ENCODE measurements around the gene ARSH. TPM values are rescaled to one million over a fixed set of nuclear protein-coding genes. Genes with fewer than 3 reads are reported as not detected.

ARSH gene
- total RNA-seq, 1 experiment from 2014 or later: not detected

- Histone ChIP-seq H3K27ac (ENCODE audit: low read length) (no peak overlapping the region), H4K20me1 (ENCODE audit: low read length) (no peaks in the 10 kb centered on the region), H3K9me2 (replicated peaks; ENCODE audit: low read length) (no peaks in the 10 kb centered on the region), H3K27me3 (ENCODE audit: low read length) (no peaks in the 10 kb centered on the region), H3F3A (ENCODE audit: low read length, unreplicated experiment) (no peaks in the 10 kb centered on the region), H3K36me3 (ENCODE audit: low read depth, low read length) (no peaks in the 10 kb centered on the region), H3K9me3 (ENCODE audit: low read length) (no peaks in the 10 kb centered on the region), H3K4me1 (ENCODE audit: insufficient read depth, low read length) (no peaks in the 10 kb centered on the region; the same call in 1 of the 2 replicates), H3K9ac (ENCODE audit: low read length) (no peak overlapping the region), H2AFZ (ENCODE audit: low read length) (no peak overlapping the region), H3K79me2 (ENCODE audit: low read length) (no peaks in the 10 kb centered on the region), H3K4me2 (ENCODE audit: low read length) (no peak overlapping the region), H3K4me3 (ENCODE audit: low read length) (no peak overlapping the region)
- ATAC-seq (no peak), DNase-seq (no peak)
- BruUV-seq (replicated peaks): no TSS peak
- TF ChIP-seq EZH2 (IDR thresholded peaks at IDR 0.05; ENCODE audit: low read length, unreplicated experiment) (no peak), CTCF (conservative IDR thresholded peaks at IDR 0.05; ENCODE audit: low read depth, low read length) (no peak), EZH2phosphoT487 (IDR thresholded peaks at IDR 0.05; ENCODE audit: borderline replicate concordance, low read length) (no peak)
- intact Hi-C loops (cut with micrococcal nuclease): no loop called here
- ChIA-PET POLR2A (ENCODE audit: unreplicated experiment) (no interaction called here), CTCF (no interaction called here)
Observed at GRCh38 chrX:2965965-2966364, 40.4 kb upstream of the ARSH start.

- TF ChIP-seq CTCF (conservative IDR thresholded peaks at IDR 0.05; ENCODE audit: low read depth, low read length) (no peak), EZH2 (IDR thresholded peaks at IDR 0.05; ENCODE audit: low read length, unreplicated experiment) (no peak)
- Histone ChIP-seq H3K4me2 (ENCODE audit: low read length) (peak overlapping the region; percentile 19; the same call in 1 of the 2 replicates), H4K20me1 (ENCODE audit: low read length) (no peaks in the 10 kb centered on the region), H3K27ac (ENCODE audit: low read length) (no peak overlapping the region), H3K9me3 (ENCODE audit: low read length) (no peaks in the 10 kb centered on the region), H3K4me1 (ENCODE audit: insufficient read depth, low read length) (no peaks in the 10 kb centered on the region; the same call in 1 of the 2 replicates), H2AFZ (ENCODE audit: low read length) (no peak overlapping the region), H3K9ac (ENCODE audit: low read length) (no peak overlapping the region), H3K79me2 (ENCODE audit: low read length) (no peaks in the 10 kb centered on the region), H3K4me3 (ENCODE audit: low read length) (no peak overlapping the region), H3K27me3 (ENCODE audit: low read length) (no peaks in the 10 kb centered on the region), H3K36me3 (ENCODE audit: low read depth, low read length) (no peaks in the 10 kb centered on the region), H3K9me2 (replicated peaks; ENCODE audit: low read length) (no peaks in the 10 kb centered on the region), H3F3A (ENCODE audit: low read length, unreplicated experiment) (no peaks in the 10 kb centered on the region)
- ChIA-PET CTCF (no interaction called here), POLR2A (ENCODE audit: unreplicated experiment) (no interaction called here)
- intact Hi-C loops (cut with micrococcal nuclease): no loop called here
- ATAC-seq (no peak), DNase-seq (no peak)
- no TSS peak for BruUV-seq (replicated peaks)
Observed at GRCh38 chrX:2967012-2967411, 39.3 kb upstream of the ARSH start.

- DNase-seq (no peak), ATAC-seq (no peak; the same call in 1 of the 2 replicates)
- CTCF ChIA-PET: no interaction called here
- no peaks in the 10 kb centered on the region for H4K20me1 ChIP-seq (ENCODE audit: low read length)
- POLR2A ChIA-PET (ENCODE audit: unreplicated experiment): no interaction called here
- no TSS peak for BruUV-seq (replicated peaks)
- no peak overlapping the region for H3K9ac ChIP-seq (ENCODE audit: low read length)
- H3K9me2 ChIP-seq (replicated peaks; ENCODE audit: low read length): no peaks in the 10 kb centered on the region
- peak overlapping the region; percentile 85 for H3K4me2 ChIP-seq (ENCODE audit: low read length)
- H3K9me3 ChIP-seq (ENCODE audit: low read length): no peaks in the 10 kb centered on the region
- TF ChIP-seq EZH2 (IDR thresholded peaks at IDR 0.05; ENCODE audit: low read length, unreplicated experiment): no peak
- no peak for TF ChIP-seq CTCF (conservative IDR thresholded peaks at IDR 0.05; ENCODE audit: low read depth, low read length)
- TF ChIP-seq EZH2phosphoT487 (IDR thresholded peaks at IDR 0.05; ENCODE audit: borderline replicate concordance, low read length): no peak
- no peaks in the 10 kb centered on the region; the same call in 1 of the 2 replicates for H3K4me1 ChIP-seq (ENCODE audit: insufficient read depth, low read length)
- H3K4me3 ChIP-seq (ENCODE audit: low read length): peak overlapping the region; percentile 63
- no peak overlapping the region for H3K27ac ChIP-seq (ENCODE audit: low read length)
- H3F3A ChIP-seq (ENCODE audit: low read length, unreplicated experiment): no peaks in the 10 kb centered on the region
- H2AFZ ChIP-seq (ENCODE audit: low read length): peak overlapping the region; percentile 88
- intact Hi-C loops (cut with micrococcal nuclease): no loop called here
- H3K36me3 ChIP-seq (ENCODE audit: low read depth, low read length): no peaks in the 10 kb centered on the region
- no peaks in the 10 kb centered on the region for H3K79me2 ChIP-seq (ENCODE audit: low read length)
- no peaks in the 10 kb centered on the region for H3K27me3 ChIP-seq (ENCODE audit: low read length)
Observed at GRCh38 chrX:2967584-2967983, 38.8 kb upstream of the ARSH start.

Measured in PC-3 (cell line).